ENCODE data around the gene DLG3.

Gene DLG3

GRCh38 chrX:70527053-70527452 lies 82.4 kb downstream of the DLG3 start:
- Histone ChIP-seq H3K79me2 (no peaks in the 10 kb centered on the region), H3K27me3 (ENCODE audit: control insufficient read depth, insufficient read depth, low read length) (no peaks in the 10 kb centered on the region), H2AFZ (no peak overlapping the region), H3K4me1 (no peaks in the 10 kb centered on the region), H3K36me3 (ENCODE audit: control insufficient read depth, insufficient read depth, low read length) (no peaks in the 10 kb centered on the region), H3K9ac (no peak overlapping the region), H3K27ac (no peak overlapping the region), H3K9me3 (ENCODE audit: control insufficient read depth, low read length) (no peaks in the 10 kb centered on the region), H3K4me2 (ENCODE audit: low read length) (no peak overlapping the region), H3K4me3 (ENCODE audit: low read depth, low read length) (no peak overlapping the region)
- TF ChIP-seq CTCF (IDR thresholded peaks at IDR 0.05), result no peak

GRCh38 chrX:70527610-70528345 lies 83.1 kb downstream of the DLG3 start:
- Histone ChIP-seq H3K4me1 (no peaks in the 10 kb centered on the region), H3K79me2 (no peaks in the 10 kb centered on the region)

GRCh38 chrX:70535198-70535597 lies 90.6 kb downstream of the DLG3 start:
- Histone ChIP-seq H3K4me3 (ENCODE audit: low read depth, low read length) (no peak overlapping the region), H3K27ac (no peak overlapping the region), H3K36me3 (ENCODE audit: control insufficient read depth, insufficient read depth, low read length) (no peaks in the 10 kb centered on the region), H3K4me1 (no peaks in the 10 kb centered on the region), H2AFZ (no peak overlapping the region), H3K9ac (no peak overlapping the region), H3K9me3 (ENCODE audit: control insufficient read depth, low read length) (no peaks in the 10 kb centered on the region), H3K27me3 (ENCODE audit: control insufficient read depth, insufficient read depth, low read length) (no peaks in the 10 kb centered on the region), H3K79me2 (no peaks in the 10 kb centered on the region), H3K4me2 (ENCODE audit: low read length) (no peak overlapping the region)
- no peak for TF ChIP-seq CTCF (IDR thresholded peaks at IDR 0.05)

More at GRCh38 chrX:70527610-70528345, 83.1 kb downstream of the DLG3 start:
- Histone ChIP-seq H3K4me2 (ENCODE audit: low read length) (no peak overlapping the region), H3K9me3 (ENCODE audit: control insufficient read depth, low read length) (no peaks in the 10 kb centered on the region), H3K27ac (no peak overlapping the region), H2AFZ (no peak overlapping the region), H3K9ac (no peak overlapping the region), H3K4me3 (ENCODE audit: low read depth, low read length) (no peak overlapping the region), H3K27me3 (ENCODE audit: control insufficient read depth, insufficient read depth, low read length) (no peaks in the 10 kb centered on the region), H3K36me3 (ENCODE audit: control insufficient read depth, insufficient read depth, low read length) (no peaks in the 10 kb centered on the region)
- TF ChIP-seq CTCF (IDR thresholded peaks at IDR 0.05), result no peak

GRCh38 chrX:70549429-70549828 lies 104.8 kb downstream of the DLG3 start:
- no peak for TF ChIP-seq CTCF (IDR thresholded peaks at IDR 0.05)
- Histone ChIP-seq H3K4me1 (no peaks in the 10 kb centered on the region), H3K9me3 (ENCODE audit: control insufficient read depth, low read length) (no peaks in the 10 kb centered on the region), H3K36me3 (ENCODE audit: control insufficient read depth, insufficient read depth, low read length) (no peaks in the 10 kb centered on the region), H3K27me3 (ENCODE audit: control insufficient read depth, insufficient read depth, low read length) (no peaks in the 10 kb centered on the region), H3K4me3 (ENCODE audit: low read depth, low read length) (no peak overlapping the region), H3K9ac (no peak overlapping the region), H3K79me2 (no peaks in the 10 kb centered on the region), H3K4me2 (ENCODE audit: low read length) (no peak overlapping the region), H2AFZ (no peak overlapping the region), H3K27ac (no peak overlapping the region)

- no peaks in the 10 kb centered on the region for H3K9me3 ChIP-seq (ENCODE audit: control insufficient read depth, low read length)
- H3K36me3 ChIP-seq (ENCODE audit: control insufficient read depth, insufficient read depth, low read length), result no peaks in the 10 kb centered on the region
- H3K4me3 ChIP-seq (ENCODE audit: low read depth, low read length), result no peak overlapping the region
- no peak overlapping the region for H2AFZ ChIP-seq
- H3K4me1 ChIP-seq, result no peaks in the 10 kb centered on the region
- no peaks in the 10 kb centered on the region for H3K79me2 ChIP-seq
- TF ChIP-seq CTCF (IDR thresholded peaks at IDR 0.05), result no peak
- no peak overlapping the region for H3K4me2 ChIP-seq (ENCODE audit: low read length)
- H3K9ac ChIP-seq, result no peak overlapping the region
- no peak overlapping the region for H3K27ac ChIP-seq
- H3K27me3 ChIP-seq (ENCODE audit: control insufficient read depth, insufficient read depth, low read length), result no peaks in the 10 kb centered on the region
These were observed 107.6 kb downstream of the DLG3 start for GRCh38 chrX:70552130-70552704.

Data from parathyroid adenoma (tissue), 2 donors.